Measurements from ENCODE around the gene CDC40.
"Not testable (repeated sequence)": the region's sequence is repeated elsewhere in the genome, so short reads cannot be mapped to it uniquely, and the experiment has no call there.

CDC40 gene

DNA sequence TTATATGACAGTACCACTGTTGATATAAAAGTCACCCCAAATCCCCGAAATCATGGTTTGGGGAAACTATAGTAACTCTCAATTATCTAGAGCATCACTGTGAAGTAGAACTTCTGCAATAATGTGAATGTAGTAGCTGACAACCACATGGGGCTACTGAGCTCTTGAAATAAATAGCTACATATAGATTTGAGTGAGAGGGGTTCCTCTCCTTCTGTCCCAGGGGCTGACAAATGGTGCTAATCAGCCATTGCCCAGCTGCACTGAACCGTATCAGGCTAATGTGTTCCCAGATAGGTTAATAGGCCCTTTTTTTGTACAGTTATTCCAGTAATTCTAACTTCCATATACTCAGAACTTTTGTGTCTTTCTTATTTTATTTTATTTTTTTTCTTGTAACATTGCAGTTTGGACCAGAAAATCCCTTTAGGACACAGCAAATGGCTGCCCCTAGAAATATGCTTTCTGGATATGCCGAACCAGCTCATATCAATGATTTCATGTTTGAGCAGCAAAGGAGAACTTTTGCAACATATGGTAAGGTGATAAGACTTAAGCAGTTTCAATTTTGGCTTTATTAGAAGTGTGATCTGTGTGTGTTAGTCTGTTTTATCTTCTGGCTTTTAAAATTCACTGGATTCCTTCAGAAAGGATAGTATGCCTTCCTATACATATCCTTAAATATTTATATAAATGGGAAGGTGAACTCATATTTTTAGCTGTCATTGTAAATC is 21.1 kb downstream of the CDC40 start:
- no peak for FAIRE-seq

DNA sequence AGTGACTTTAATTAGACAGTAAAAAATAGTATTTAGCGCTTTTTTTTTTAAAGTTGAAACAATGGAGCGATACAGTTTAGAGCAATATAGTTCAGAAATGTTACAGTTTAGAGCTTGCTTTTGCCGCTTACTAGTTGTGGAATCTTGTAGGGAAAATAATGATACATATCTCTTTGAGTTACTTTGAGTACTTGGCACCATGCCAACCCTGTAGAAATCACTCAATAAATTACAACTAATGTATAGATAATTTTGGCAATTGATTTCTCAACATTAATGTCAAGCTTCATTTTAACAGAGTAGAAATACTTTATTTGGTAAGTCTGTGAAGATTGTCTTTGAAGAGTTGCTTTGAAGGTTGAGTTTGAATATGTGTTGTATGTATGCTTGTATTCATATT is 27.4 kb downstream of the CDC40 start:
- FAIRE-seq = no peak

DNA sequence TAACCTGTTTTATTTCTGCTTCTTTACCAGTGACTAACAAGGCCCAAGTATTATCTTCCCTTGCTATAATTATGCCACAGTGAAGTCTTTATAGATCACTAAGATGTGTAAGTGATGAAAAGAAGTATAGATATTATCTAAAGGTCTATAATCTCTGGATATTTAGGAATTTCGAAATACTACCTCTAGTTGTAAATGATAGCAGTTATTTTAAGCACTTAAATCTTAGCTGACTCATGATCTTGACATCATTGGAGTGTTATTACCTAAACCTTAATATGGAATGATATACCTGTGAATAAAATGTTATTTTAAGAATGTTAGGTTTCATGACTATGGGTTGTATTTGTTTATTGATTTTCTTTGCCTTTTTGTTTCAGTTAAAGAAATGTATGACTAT is 31.5 kb downstream of the CDC40 start:
- FAIRE-seq = no peak

DNA sequence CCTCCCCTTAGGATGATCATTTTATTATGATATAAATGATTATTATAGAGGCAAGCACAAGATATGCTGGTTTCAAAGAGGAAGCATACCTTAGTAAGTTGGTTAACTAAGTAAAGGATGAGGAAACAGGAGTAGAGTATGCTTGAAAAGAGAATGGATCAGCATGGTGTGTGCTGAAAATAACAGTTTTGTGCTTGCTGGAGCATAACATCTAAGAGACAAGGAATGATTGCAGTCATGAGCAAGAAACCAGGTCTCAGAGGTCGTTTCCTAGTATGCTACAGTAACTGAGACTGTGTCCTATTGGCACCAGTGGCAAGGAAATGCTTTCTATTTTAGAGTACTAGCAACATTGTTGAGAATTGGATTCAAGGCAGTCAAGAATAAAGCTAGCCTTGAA is 34.1 kb downstream of the CDC40 start:
- no peak for FAIRE-seq

DNA sequence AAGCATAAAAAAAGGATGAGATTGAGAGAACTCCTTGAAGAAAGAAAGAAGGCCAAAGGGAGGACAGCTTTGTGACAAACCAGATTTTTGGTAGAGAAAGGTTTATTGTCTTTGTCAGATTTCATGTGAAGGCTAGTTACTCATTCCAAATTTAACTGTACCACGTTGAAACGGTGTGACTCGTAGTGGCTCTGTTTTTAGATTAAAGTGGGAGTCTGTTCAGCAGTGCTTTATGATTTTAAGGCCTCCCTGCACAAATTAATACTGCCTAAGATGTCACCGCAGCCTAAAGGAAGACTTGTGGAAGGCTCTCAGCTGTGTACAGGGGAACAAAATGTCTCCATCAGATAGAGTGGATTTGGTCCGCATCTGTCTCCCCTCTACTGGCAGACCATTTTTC is 35.9 kb downstream of the CDC40 start:
- no peak for FAIRE-seq

DNA sequence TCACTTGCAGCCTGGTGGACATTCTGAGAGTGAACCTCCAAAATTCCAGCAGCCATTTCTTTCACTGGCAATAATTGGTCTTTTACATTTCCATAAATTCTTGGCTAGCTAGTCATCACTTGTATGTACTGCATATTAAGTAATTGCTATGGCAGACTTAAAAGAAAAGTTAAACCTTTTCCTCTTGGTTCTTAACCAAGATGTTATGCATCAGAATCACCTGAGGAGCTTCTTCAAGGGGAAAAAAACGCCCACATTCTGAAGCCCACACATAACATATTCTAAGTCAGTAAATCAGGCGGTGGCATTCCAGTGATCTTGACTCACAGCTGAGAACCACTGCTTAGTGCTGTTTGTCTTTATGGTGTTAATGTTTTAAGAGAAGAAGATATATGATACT is 37.0 kb downstream of the CDC40 start:
- FAIRE-seq = no peak

DNA sequence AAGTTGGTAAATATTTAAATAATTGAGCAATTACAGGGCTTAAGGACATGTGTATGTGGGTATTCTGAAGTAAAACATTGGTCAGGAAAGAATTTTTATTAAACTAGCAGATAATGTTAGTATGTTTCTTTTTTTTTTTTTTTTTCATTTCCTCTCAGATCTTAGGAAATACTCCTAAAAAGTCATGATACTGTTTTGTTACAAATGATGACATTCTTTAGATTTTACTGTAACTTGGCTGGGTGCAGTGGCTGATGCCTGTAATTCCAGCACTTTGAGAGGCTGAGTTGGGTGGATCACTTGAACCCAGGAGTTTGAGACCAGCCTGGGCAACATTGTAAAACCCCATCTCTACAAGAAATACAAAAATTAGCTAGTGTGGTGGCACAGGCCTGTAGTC is 41.5 kb downstream of the CDC40 start:
- FAIRE-seq = no peak

DNA sequence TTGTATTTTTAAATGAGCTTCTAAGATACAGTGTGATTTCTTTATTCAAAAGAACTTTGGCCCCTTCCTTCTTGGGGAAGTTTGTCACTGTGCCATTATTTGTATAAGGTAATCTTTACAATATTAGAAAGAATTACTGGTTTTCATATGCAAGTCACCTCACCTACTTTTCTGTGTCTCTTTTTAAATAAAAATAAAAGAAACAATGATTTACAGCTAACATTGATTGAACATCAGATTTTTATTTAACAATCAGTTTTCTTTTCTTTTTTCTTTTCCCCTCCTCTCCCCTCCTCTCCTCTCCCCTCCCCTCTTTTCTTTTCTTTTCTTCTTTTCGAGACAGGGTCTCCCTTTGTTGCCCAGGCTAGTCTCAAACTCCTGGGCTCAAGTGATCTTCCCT is 46.0 kb downstream of the CDC40 start:
- no peak for FAIRE-seq

DNA sequence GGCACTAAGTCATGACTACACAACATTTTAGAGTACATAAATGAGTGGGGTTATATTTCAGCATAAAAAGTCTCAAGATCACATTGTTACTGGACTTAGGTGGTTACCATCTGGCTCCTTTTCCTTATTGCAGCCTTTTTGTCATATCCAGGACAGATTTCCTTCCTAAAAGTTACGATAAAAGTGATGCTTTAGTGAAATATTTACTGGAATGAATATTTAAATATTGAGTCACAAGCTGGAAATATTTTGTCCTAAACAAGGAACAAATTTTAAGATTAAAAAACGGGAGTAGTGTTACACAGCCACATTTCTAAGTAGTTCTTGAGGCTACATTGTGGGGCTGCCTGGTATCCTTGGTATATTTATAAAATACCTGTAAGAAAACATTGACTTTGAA is 52.2 kb downstream of the CDC40 start:
- no peak for FAIRE-seq

DNA sequence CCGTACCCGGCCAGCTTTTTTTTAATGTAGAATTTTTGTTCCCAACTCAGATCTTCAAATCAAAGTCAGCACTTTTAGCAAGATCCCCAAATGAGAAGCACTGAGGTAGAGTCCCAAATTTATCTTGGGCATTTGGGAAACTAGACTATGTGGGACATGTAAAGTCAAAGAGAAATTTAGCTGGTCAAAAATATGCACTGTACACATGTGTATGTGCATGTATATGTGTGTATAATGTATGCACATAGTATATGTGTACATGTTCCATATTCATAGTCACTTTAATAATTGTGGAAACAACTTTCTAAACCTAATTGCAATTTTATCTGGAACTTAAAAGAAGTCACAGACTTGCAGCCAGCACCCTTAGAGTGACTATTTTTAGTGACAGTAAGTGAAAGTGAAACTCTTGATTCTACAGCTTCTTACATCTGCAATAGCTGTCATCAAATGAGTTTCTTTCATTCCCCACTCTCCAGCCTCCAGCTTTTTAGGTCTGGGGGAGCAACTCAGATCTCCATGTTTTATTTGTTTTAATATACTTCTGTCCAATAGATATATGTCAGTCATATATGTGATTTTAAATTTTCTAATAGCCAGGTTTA is 53.6 kb downstream of the CDC40 start:
- FAIRE-seq = no peak

DNA sequence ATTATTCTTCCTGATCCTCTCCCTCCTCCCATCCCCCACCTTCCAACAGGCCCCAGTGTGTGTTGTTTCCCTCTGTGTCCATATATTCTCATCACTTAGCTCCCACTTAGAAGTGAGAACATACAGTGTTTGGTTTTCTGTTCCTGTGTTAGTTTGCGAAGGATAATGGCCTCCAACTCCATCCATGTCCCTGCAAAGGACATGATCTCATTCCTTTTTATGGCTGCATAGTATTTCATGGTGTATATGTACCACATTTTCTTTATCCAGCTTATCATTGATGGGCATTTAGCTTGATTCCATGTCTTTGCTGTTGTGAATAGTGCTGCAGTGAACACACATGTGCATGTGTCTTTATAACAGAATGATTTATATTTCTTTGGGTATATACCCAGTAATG is 55.8 kb downstream of the CDC40 start:
- FAIRE-seq = not testable (repeated sequence)

DNA sequence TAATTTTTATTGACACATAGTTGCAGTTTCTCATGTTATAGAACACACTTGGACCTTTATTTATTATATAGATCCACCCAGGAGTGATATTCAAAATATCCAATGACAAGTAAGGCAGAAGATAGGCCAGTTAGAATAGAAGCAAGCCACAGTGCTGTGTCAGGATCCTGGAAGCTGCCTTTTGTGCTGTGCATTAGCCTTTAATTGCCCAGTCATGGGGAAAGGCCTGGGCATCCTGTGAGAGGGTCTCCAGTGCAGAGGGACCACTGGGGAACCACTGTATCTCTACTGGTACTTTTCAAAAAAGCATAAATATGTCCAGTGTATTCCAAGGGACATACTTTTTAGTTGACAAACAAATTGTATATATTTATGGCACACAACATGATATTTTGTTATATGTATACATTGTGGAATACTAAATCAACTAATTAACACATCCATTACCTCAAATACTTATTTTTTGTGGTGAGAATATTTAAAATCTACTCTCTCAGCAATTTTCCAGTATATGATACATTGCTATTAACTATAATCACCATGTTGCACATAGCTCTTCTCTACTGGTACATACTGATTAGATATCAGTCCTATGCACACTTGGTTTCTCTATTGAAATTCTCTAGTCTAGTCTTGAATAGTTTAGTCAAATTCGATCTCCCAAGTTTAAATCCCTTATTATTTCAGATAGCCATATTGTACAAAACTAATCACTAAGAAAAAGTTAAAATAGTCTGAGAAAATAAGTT is 59.5 kb downstream of the CDC40 start:
- FAIRE-seq = no peak

DNA sequence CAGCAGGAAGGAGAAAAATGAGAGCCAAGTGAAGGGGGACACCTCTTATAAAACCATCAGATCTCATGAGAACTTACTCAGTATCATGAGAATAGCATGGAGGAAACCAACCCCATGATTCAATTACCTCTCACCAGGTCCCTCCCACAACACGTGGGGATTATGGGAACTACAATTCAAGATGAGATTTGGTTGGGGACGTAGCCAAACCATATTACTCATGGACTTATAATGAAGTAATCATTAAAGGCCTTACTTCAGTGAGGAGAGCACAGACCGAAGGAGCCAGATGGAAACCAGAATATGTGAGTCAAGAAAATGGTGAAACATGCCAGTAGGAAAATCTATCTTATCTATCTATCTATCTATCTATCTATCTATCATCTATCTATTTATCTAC is 64.4 kb downstream of the CDC40 start:
- not testable (repeated sequence) for FAIRE-seq

DNA sequence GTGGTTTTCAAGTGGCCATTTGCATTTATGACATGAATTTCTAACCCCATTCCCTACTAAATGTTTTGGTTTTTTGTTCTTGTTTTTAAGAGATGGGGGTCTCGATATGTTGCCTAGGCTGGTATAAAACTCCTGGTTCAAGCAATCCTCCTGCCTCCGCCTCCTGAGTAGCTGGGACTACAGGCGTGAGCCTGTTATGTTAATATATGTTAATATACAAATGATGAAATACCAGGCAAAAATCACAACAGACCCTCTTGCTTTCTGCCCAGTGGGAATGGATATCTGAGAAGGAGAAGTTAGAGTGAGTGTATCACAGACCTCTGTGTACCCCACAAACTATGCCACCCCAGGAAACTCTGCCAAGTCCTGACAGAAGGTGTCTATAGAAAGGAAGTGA is 66.2 kb downstream of the CDC40 start:
- FAIRE-seq = no peak

DNA sequence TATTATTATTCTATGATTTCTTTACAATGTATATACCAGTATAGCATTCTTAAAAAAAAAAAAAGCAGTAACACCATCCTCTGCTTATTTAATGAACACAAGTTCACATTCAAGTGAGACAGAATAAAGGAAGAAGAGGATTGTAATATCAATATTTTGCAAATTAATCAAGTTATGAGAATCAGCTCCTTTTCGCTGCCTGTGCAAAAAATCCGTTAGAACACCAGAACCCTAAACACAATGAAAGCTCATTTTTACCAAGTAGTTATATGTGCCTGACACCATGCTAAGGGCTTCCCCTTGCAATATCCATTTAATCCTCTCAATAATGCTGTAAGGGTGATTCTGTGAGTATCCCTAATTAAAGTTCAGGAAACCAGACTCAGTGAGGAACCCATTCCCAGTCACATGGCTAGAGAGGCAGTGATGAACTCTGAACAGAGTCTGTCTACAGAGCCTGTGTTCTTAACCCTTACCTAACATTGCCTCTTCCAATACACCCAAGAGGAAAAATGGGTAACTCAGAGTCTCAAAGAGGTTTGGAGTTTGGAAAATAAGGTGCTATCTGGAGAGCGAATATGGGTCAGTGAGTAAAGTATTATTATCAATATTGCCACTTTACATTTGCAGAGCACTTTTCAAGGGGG is 66.8 kb downstream of the CDC40 start:
- FAIRE-seq = no peak

DNA sequence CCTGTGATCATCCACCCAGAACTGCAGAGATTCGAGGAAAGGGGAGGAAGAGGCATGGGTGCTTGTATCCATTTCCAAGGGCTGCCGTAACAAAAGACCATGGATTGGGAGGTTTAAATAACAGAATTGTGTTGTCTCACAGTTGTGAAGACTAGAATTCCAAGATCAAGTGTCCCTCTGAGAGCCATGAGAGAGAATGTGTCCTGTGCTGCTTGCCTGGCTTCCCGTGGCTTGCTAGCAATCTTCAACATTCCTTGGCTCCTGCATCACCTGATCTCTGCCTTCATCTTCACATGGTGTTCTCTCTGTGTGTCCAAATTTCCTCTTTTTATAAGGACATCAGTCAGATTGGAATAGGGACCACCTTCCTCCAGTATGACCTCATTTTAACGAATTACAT is 69.8 kb downstream of the CDC40 start:
- no peak for FAIRE-seq

DNA sequence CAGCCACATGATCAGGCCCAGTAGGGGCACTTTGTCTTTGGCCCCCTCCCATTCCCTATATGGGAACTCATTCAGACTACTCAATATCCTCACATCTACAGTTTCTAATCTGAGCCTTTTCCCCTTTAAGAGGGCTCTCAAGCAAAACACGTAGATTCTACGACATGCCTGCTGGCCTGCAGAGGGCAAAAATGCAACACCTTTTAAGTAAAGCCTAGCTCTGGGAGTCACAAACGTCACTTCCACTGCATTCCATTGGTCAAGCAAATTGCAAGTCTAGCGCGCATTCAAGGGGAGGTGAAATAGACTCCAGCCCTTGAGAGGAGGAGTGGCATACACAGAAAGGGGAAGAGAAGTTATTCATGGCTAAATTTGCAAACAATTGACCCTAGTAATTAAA is 70.6 kb downstream of the CDC40 start:
- FAIRE-seq = no peak

DNA sequence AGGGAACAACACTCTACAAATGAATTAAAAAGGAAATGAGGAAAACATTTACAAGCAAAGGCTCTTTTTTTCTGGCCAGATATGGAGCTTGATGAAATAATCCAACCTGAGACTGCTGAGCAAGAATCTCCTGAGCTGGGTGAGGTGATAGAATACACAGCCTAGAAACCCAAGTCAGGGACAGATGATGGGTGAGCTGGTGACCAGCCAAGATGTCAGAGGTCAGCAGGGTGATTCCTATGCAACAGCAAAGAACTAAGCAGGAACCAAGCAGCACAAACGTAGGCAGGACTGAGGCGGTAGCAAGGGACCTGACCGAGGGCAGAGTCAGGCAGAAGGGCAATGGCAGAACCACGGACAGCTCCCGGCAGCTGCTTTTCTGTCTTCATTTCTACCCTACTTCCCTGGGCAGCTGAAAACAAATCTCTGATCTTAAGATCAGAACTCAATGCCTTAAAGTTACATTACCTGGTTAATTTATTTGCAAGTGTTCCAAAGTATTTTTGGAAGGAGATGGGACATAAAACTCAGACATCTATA is 75.1 kb downstream of the CDC40 start:
- FAIRE-seq = no peak

DNA sequence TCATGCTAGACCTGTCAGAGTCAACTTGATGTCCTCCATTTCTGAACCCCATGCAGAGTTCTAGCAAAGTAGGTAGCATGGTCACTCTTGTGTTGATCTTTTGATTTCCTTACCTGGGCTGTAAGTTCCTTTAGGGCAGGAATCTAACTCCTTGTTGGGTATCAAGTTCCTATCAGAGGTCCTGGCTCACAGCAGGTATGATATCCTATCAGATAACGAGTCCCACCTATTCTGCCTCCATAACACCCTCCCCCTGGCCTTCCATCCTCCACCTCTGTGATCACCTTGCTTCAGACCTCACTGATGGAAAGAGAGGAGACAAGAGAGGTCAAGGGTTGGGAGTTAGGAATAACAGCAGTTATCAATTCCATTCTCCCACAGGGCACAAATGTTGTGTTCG is 76.1 kb downstream of the CDC40 start:
- no peak for FAIRE-seq

DNA sequence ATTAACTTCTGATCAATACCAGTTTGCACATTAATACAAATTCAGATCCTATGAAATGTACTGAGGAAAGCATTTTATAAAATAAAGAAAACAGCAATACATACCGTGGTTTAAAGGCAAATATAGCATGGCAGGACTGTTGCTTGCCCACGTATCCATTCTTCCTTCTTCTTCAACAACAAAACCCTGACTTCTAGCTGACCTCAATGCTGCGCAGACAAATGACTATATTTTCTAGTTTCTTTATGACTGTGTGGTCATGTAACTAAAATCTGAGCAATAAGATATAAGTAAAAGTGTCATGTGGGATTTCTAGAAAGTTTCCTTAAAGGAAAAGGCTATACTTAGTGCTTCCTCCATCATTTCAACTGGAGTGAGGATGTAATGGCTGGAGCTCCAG is 85.0 kb downstream of the CDC40 start:
- FAIRE-seq = no peak

DNA sequence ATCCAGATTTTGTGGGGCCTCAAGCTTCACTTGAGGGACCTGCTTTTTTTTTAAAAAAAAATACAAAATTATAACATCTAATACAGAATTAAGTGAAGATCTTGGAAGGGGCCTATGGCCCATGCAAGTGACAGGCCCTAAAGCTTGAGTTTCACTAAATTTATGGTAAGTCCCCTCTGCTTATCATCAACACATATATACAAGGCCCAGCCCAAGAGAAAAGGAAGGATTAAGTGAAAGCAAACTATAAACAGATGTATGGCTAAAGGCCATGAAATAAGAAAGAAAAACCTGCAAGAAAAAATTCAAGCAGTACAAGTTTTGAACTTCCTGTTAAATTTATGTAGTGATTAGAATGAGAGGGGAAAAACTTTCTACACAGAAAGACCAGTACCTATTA is 86.8 kb downstream of the CDC40 start:
- no peak for FAIRE-seq

DNA sequence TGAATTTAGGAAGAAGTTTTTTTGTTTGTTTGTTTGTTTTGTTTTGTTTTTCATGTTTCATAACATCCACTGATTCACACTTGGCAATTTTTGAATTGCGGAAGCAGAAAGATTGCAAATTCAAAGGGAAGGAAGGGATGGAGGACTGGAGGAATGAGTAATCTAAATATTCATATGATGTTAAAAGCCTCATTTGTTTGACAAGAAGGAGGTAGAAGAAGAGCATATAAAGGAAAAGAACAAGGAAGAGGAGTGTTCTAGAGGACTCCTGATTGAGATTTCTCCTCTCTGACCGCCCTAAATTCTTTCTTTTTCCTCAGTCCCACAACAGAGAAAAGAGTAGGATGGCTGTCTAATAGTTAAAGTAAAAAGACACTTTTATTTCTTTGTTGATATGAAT is 89.4 kb downstream of the CDC40 start:
- FAIRE-seq = no peak

DNA sequence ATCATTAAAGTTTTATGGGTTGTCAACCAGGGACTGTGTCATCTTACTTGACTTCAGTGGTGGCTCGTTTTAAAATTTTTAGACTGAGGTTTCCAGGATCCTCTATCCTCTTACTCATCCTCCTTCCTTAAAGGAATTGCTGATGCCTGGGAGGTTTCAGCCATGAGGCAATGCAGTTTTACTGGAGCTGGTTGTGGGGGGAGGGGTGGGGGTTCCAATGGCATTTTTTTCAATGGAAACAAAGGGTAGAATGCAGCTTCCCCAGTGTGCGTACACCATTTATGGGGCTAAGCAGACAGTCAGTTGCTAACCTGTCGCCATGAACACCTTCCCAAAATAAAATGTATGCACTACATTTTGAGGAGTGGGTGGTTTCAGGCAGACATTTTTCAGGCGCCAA is 89.9 kb downstream of the CDC40 start:
- no peak for FAIRE-seq

DNA sequence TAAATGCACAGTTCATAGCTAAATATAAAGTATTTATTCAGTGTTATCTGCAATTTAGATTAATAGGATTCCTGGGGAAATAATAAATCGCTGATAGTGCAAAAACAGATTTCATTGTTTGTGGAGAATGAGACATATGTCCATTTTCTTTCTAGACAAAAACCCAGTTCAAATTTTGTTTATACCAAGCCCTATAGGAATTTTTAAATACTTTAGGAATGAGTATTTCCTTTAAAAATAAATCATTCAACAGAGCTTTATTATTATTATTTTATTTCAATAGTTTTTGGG is 91.5 kb downstream of the CDC40 start:
- FAIRE-seq = no peak

Data from G401.6 (cell line).